Panc1 (cell line): ENCODE data around the gene KMT2C. TPM values are rescaled to one million over a fixed set of nuclear protein-coding genes. Genes with fewer than 3 reads are reported as not detected.
"Not testable (repeated sequence)": the region's sequence is repeated elsewhere in the genome, so short reads cannot be mapped to it uniquely, and the experiment has no call there.

ENCODE experiments used
- ATAC-seq: fragments of 200-7000 bp; cut with Tn5 transposase; 2 replicates; pipeline ENCODE4 v1.9.1; 2020; ENCODE audit warnings: mild to moderate bottlenecking, moderate library complexity
- BruUV-seq: library from RNA; stranded (reverse); fragments of 400-500 nt; replicated peaks from 2 replicates; lab custom pipeline; 2021; lab: Mats Ljungman, UMichigan
- CTCF ChIA-PET: fragments of 300-600 bp; sonication (Branson Sonifier 250); formaldehyde crosslinking; loops from one replicate; lab custom pipeline; 2022; ENCODE audit warnings: antibody characterized with exemption; lab: Charles Lee
- POLR2A ChIA-PET: fragments of 300-600 bp; sonication (Branson Sonifier 250); formaldehyde crosslinking; loops from one replicate; lab custom pipeline; 2022; ENCODE audit warnings: antibody characterized with exemption; lab: Charles Lee
- DNase-seq: peaks from one replicate; pipeline ENCODE4 v3.0.0-alpha.2; 2010; ENCODE audit warnings: low read depth, low spot score
- H3K27ac ChIP-seq: 2 replicates; pipeline ENCODE4 v1.5.1; 2011; ENCODE audit warnings: mild to moderate bottlenecking, low read length, inconsistent platforms
- H3K27me3 ChIP-seq: fragments of 200-500 bp; sonication (Bioruptor generic); 2 replicates; pipeline ENCODE4 v1.6.0; 2014; ENCODE audit warnings: low read length, inconsistent platforms; ENCODE audit not compliant: control insufficient read depth, insufficient read depth
- H3K36me3 ChIP-seq: fragments of 200-500 bp; sonication (Bioruptor generic); 2 replicates; pipeline ENCODE4 v1.5.1; 2014; ENCODE audit warnings: inconsistent platforms, mild to moderate bottlenecking, low read length, moderate library complexity; ENCODE audit not compliant: control insufficient read depth, insufficient read depth
- H3K4me1 ChIP-seq: 2 replicates; pipeline ENCODE4 v1.5.1; 2011; ENCODE audit warnings: inconsistent platforms, mild to moderate bottlenecking, low read length, moderate library complexity; ENCODE audit not compliant: control insufficient read depth, insufficient read depth
- H3K4me3 ChIP-seq, 2 experiments: 2 replicates each; pipeline ENCODE4 v1.5.1; 2011 to 2012; ENCODE audit warnings: low read depth in 2 of 2, low read length in 2 of 2, mild to moderate bottlenecking in 2 of 2, inconsistent platforms in 1 of 2, moderate library complexity in 1 of 2
- H3K9me3 ChIP-seq: fragments of 200-500 bp; sonication (Bioruptor generic); 2 replicates; pipeline ENCODE4 v1.5.1; 2014; ENCODE audit warnings: low read depth, mild to moderate bottlenecking, inconsistent platforms, low read length, moderate library complexity; ENCODE audit not compliant: control insufficient read depth, insufficient read depth
- POLR2AphosphoS5 ChIP-seq: IDR thresholded peaks from 2 replicates; pipeline ENCODE4 v1.6.1; 2012; ENCODE audit warnings: mild to moderate bottlenecking, low read depth, low read length, moderate library complexity
- SIN3A ChIP-seq: IDR thresholded peaks from 2 replicates; pipeline ENCODE4 v1.6.1; 2012; ENCODE audit warnings: low read depth, mild to moderate bottlenecking, low read length, moderate library complexity, borderline replicate concordance; ENCODE audit not compliant: insufficient read depth
- TCF7L2 ChIP-seq: IDR thresholded peaks from 2 replicates; pipeline ENCODE4 v1.6.1; 2011; ENCODE audit warnings: mild to moderate bottlenecking, low read depth, low read length, inconsistent platforms
- in situ Hi-C: cut with HindIII; loops from 2 replicates; pipeline ENCODE4 v1.10.0; 2016; ENCODE audit warnings: low sequenced_read_pairs, low pct_unique_long_range_greater_than_20kb
- intact Hi-C: fragments of 100-400 bp; cut with micrococcal nuclease; formaldehyde crosslinking; loops from one replicate; pipeline ENCODE4 v1.10.0; 2022; ENCODE audit not compliant: unreplicated experiment
- total RNA-seq: library from RNA; stranded (reverse); gene quantifications from one replicate; pipeline ENCODE4 v1.2.1, GENCODE V29; 2021; ENCODE audit not compliant: unreplicated experiment
- TF ChIP-seq, protein P1 (sequence below): fragments of 450-650 bp; IDR thresholded peaks from 2 replicates; pipeline ENCODE4 v1.5.1; 2017; ENCODE audit warnings: mild to moderate bottlenecking
- TF ChIP-seq, protein P2 (sequence below), 2 experiments: IDR thresholded peaks; 2 replicates each; pipeline ENCODE4 v1.6.1; 2011 to 2012; ENCODE audit warnings: low read depth in 2 of 2, control low read depth in 1 of 2, low read length in 1 of 2, mild to moderate bottlenecking in 1 of 2, moderate library complexity in 1 of 2; ENCODE audit not compliant: insufficient read depth in 1 of 2

KMT2C gene
- total RNA-seq, 1 experiment from 2014 or later, result 42.5 TPM

DNA sequence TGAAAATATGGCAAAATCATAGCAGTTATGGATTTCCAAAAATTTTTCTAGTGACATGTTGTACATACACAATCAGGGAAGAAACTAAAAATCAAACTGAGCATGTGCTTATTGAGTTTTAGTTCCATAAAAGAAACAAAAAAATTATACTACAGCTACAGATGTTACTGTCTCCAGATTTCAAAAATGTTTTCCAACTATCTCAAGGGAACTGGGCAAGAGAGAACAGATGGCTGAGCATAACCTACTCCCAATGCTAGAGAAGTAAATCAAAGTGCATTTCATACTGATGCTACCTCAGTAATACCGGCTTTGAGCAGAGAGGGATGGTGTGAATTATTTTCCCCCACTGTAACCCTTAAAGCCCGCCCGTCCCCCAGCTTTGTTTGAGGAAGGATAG lies 40.7 kb upstream of the KMT2C start:
- POLR2A ChIA-PET, result no interaction called here

DNA sequence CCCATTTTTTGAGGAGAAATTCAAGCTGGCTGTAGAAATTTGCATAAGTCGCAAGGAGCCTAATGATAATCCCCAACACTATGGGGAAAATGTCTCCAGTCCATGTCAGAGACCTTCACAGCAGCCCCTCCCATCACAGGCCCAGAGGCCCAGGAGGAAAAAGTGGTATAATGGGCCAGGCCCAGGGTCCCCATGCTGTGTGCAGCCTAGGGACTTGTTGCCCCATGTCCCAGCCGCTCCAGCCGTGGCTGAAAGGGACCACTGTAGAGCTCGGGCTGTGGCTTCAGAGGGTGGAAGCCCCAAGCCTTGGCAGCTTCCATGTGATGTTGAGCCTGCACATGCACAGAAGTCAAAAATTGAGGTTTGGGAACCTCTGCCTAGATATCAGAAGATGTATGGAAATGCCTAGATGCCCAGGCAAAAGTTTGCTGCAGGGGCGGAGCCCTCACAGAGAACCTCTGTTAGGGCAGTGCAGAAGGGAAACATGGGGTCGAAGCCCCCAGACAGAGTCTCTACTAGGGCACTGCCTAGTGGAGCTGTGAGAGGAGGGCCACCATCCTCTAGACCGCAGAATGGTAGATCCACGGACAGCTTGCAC lies 35.3 kb upstream of the KMT2C start:
- CTCF ChIA-PET, POLR2A ChIA-PET, H3K27me3 ChIP-seq, in situ Hi-C loops, H3K36me3 ChIP-seq, H3K27ac ChIP-seq, H3K9me3 ChIP-seq, DNase-seq, H3K4me1 ChIP-seq, ATAC-seq, intact Hi-C loops, H3K4me3 ChIP-seq, BruUV-seq: not testable (repeated sequence)

More for the DNA sequence above, 40.7 kb upstream of the KMT2C start:
- in situ Hi-C loops (no loop called here), intact Hi-C loops (no loop called here)
- H3K9me3 ChIP-seq, result no peaks in the 10 kb centered on the region
- BruUV-seq, result no TSS peak
- H3K27me3 ChIP-seq, result no peaks in the 10 kb centered on the region
- DNase-seq, result no peak
- H3K4me1 ChIP-seq, result no peaks in the 10 kb centered on the region
- H3K27ac ChIP-seq, result no peak overlapping the region
- H3K4me3 ChIP-seq, result no peak overlapping the region
- H3K36me3 ChIP-seq, result no peaks in the 10 kb centered on the region
- CTCF ChIA-PET, result no interaction called here
- no peak for ATAC-seq
- TF ChIP-seq, protein P1, sequence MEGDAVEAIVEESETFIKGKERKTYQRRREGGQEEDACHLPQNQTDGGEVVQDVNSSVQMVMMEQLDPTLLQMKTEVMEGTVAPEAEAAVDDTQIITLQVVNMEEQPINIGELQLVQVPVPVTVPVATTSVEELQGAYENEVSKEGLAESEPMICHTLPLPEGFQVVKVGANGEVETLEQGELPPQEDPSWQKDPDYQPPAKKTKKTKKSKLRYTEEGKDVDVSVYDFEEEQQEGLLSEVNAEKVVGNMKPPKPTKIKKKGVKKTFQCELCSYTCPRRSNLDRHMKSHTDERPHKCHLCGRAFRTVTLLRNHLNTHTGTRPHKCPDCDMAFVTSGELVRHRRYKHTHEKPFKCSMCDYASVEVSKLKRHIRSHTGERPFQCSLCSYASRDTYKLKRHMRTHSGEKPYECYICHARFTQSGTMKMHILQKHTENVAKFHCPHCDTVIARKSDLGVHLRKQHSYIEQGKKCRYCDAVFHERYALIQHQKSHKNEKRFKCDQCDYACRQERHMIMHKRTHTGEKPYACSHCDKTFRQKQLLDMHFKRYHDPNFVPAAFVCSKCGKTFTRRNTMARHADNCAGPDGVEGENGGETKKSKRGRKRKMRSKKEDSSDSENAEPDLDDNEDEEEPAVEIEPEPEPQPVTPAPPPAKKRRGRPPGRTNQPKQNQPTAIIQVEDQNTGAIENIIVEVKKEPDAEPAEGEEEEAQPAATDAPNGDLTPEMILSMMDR, result no peak
- no peak for TF ChIP-seq TCF7L2
- TF ChIP-seq POLR2AphosphoS5, result no peak
- TF ChIP-seq SIN3A, result no peak
- TF ChIP-seq, protein P2, sequence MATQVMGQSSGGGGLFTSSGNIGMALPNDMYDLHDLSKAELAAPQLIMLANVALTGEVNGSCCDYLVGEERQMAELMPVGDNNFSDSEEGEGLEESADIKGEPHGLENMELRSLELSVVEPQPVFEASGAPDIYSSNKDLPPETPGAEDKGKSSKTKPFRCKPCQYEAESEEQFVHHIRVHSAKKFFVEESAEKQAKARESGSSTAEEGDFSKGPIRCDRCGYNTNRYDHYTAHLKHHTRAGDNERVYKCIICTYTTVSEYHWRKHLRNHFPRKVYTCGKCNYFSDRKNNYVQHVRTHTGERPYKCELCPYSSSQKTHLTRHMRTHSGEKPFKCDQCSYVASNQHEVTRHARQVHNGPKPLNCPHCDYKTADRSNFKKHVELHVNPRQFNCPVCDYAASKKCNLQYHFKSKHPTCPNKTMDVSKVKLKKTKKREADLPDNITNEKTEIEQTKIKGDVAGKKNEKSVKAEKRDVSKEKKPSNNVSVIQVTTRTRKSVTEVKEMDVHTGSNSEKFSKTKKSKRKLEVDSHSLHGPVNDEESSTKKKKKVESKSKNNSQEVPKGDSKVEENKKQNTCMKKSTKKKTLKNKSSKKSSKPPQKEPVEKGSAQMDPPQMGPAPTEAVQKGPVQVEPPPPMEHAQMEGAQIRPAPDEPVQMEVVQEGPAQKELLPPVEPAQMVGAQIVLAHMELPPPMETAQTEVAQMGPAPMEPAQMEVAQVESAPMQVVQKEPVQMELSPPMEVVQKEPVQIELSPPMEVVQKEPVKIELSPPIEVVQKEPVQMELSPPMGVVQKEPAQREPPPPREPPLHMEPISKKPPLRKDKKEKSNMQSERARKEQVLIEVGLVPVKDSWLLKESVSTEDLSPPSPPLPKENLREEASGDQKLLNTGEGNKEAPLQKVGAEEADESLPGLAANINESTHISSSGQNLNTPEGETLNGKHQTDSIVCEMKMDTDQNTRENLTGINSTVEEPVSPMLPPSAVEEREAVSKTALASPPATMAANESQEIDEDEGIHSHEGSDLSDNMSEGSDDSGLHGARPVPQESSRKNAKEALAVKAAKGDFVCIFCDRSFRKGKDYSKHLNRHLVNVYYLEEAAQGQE (IDR thresholded peaks at IDR 0.05; ENCODE audit: insufficient read depth in 1 of 2, low read depth in 2 of 2, low read length in 1 of 2), result no peak

DNA sequence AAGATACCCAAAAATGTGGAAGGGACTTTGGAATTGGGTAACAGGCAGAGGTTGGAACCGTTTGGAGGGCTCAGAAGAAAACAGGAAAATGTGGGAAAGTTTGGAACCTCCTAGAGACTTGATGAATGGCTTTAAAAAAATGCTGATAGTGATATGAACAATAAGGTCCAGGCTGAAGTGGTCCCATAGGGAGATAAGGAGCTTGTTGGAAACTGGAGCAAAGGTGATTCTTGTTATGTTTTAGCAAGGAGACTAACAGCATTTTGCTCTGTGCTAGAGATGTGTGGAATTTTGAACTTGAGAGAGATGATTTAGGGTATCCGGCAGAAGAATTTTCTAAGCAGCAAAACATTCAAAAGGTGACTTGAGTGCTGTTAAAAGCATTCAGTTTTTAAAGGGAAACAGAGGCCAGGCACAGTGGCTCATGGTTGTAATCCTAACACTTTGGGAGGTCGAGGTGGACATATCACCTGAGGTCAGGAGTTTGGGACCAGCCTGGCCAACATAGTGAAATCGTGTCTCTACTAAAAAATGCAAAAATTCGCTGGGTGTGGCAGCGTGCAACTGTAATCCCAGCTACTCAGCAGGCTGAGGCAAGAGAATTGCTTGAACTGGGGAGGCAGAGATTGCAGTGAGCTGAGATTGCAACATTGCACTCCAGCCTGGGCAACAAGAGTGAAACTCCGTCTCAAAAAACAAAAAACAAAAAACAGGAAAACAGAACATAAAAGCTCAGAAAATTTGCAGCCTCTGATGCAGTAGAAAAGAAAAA lies 34.6 kb upstream of the KMT2C start:
- DNase-seq, intact Hi-C loops, POLR2A ChIA-PET, H3K27me3 ChIP-seq, H3K36me3 ChIP-seq, H3K4me1 ChIP-seq, CTCF ChIA-PET, H3K27ac ChIP-seq, H3K4me3 ChIP-seq, H3K9me3 ChIP-seq, BruUV-seq, ATAC-seq, in situ Hi-C loops: not testable (repeated sequence)

DNA sequence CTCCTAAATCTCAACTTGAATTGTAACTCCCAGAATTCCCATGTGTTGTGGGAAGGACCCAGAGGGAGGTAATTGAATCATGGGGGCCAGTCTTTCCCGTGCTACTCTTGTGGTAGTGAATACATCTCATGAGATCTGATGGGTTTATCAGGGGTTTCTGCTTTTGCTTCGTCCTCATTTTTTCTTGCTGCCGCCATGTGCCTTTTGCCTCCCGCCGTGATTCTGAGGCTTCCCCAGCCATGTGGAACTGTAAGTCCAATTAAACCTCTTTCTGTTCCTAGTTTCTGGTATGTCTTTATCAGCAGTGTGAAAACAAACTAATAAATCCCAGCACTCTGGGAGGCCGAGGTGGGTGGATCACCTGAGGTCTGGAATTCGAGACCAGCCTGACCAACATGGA lies 33.8 kb upstream of the KMT2C start:
- in situ Hi-C loops, ATAC-seq, H3K9me3 ChIP-seq, H3K36me3 ChIP-seq, BruUV-seq, H3K4me3 ChIP-seq, DNase-seq, H3K27ac ChIP-seq, CTCF ChIA-PET, intact Hi-C loops, H3K27me3 ChIP-seq, H3K4me1 ChIP-seq: not testable (repeated sequence)
- POLR2A ChIA-PET, result interaction anchor here (0.7 kb wide), 1 partner anchor 132 kb away, joined by 11 read pairs; no protein-coding TSS in a partner anchor
